ENCODE data around the gene CD8A.
"Not testable (repeated sequence)": the region's sequence is repeated elsewhere in the genome, so short reads cannot be mapped to it uniquely, and the experiment has no call there.

The CD8A gene

GRCh38 chr2:86790676-86791572 lies at the start of gene CD8A:
Gene CD8A, minus strand, starts transcription at chr2:86790913. Its CDS starts 88 bp downstream, at chr2:86790825.
- peak; percentile 26 to 29 for DNase-seq

GRCh38 chr2:86839871-86840548 lies 49.3 kb upstream of the CD8A start:
- DNase-seq, result not testable (repeated sequence)

DNA sequence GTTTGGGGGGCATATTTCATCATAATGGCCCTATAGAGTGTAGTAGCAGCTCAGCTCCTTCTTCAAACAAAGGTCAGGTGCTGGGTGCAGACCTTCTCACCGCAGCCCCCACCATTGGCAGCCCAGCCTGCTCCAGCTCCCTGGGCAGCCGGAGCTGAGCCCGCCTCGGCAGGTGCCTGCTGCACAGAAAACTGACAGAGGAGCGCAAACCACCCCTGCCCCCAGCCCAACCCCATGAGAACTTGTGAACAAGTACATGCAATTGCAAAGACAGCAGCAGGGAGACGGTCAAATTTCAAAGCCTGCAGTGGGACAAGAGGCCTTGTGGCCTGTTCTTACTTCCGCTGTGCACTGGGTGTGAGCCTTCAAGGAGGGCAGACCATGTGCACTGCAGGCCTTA lies 48.7 kb upstream of the CD8A start:
- DNase-seq, result not testable (repeated sequence)

GRCh38 chr2:86837714-86838113 lies 47.0 kb upstream of the CD8A start:
- peak in 1 of 2 experiments; percentile 13 for DNase-seq

GRCh38 chr2:86836915-86837695 lies 46.4 kb upstream of the CD8A start:
- peak; percentile 62 to 64 for DNase-seq

GRCh38 chr2:86835548-86835889 lies 44.8 kb upstream of the CD8A start:
- DNase-seq, result not testable (repeated sequence)

GRCh38 chr2:86833315-86833714 lies 42.6 kb upstream of the CD8A start:
- no peak for DNase-seq

DNA sequence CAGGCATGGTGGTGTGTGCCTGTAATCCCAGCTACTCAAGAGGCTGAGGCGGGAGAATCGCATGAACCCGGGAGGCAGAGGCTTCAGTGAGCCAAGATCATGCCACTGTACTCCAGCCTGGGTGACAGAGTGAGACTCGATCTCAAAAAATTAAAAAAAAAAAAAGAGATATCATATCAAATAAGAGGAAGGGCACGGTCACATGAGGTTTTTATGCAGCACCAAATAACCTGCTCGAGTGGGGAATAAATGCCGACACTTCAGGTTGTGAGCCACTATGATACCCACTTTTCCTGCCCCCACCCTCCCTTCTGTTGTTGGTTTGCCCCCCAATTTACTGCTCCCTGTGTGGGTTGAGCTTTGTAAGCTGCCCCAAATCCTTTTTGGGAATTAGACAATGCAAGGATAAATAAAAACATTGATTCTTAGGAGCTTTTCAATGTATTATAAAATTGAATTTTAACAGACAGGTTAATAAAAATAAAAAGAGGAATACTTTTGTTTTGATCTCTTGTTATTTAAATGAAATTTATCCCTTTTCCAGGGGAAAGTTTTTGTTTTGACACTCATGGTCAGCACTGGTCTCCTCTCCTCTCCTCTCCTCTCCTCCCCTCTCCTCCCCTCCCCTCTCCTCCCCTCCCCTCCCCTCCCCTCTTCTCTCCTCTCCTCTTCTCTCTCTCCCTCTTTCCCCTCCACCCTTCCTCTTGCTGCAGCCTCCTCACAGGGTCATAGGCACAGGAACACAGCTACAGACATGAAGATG lies 41.8 kb upstream of the CD8A start:
- DNase-seq, result no peak

DNA sequence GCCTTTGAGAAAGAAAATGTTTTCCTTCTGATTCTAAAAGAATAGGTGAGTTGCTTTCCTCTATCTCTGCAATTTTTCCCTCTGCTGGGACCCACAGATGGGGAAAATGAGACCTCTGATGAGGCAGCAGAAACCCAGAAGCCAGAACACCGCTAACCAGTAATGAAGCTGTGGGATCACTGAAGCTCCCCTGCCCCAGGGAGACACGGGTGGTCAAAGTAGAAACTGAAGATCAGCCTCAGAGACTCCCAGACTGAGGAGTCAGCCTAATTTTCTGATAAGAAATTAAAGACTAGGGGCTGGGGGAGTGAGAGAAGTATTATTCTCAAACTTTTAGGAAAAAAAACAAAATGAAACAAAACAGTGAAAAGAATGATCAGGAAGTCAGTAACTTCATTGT lies 40.8 kb upstream of the CD8A start:
- DNase-seq, result no peak

DNA sequence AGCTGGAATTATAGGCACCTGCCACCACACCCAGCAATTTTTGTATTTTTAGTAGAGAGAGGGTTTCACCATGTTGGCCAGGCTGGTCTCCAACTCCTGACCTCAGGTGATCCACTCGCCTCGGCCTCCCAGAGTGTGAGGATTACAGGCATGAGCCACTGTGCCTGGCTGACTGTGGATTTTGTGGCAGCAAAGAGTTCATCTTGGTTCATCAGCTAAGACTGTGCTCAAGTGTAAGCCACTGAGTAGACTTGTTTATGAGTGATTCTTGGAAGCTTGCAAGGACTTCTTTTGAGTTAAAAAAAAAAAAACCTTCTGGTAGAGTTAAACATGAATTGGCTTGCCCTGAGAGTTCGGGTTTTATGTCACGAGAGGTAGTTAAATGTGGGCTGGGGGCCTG lies 36.2 kb upstream of the CD8A start:
- DNase-seq, result no peak

- DNase-seq, result no peak
Measured at GRCh38 chr2:86825693-86826381, 35.1 kb upstream of the CD8A start.

- DNase-seq, result no peak
Measured at GRCh38 chr2:86825036-86825692, 34.5 kb upstream of the CD8A start.

GRCh38 chr2:86822668-86823345 lies 32.1 kb upstream of the CD8A start:
- no peak for DNase-seq

DNA sequence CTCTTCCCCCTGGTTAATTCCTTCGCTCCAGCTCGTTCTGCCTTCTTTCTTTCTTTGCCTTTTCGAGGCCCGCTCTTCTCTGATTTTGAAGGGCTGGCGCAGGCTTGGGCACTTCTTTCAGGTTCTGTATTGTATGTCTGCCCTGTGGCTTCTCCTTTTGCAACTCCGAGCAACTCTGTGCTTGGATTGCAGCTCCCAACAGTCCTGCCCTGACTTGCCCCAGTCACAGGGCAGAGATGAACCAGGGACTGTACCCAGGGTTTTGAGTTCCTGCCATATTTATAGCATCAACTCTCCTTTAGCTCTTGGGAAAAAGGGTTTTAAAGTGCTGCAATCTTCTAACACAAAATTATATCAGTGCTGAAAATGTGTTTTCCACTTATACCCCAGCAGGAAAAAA lies 31.1 kb upstream of the CD8A start:
- no peak for DNase-seq

DNA sequence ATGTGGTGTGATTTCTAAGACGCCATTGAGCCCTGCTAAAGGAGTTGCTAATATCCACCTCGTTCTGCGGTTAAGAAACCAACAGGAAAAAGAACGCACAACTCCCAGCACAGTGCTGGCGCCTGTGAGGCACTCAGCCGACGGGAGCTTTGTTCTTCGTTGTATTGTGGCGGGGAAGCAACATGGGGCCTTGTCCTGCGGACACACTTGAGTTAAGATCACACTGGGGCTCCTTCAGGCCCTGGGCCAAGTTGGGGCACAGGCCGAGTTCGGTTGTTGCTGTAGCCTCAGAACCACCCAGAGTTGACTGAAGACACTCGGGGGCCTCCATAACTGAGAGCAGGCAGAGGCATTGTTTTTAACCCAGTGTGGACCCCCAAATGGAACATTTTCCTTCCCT lies 30.6 kb upstream of the CD8A start:
- no peak for DNase-seq

DNA sequence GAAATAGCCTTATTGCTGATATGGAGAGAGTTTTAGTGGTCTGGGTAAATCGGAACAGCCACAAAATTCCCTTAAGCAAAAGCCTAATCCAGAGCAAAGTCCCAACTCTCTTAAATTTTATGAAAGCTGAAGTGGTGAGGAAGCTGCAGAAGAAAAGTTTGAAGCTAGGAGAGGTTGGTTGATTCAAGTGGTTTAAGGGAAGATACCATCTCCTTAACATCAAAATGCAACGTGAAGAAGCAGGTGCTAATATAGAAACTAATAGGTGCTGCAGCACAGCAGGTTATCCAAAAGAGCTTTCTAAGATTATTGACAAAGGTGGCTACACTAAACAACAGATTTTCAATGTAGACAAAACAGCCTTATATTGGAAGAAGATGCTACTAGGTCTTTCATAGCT lies 28.2 kb upstream of the CD8A start:
- no peak for DNase-seq

GRCh38 chr2:86818114-86818801 lies 27.5 kb upstream of the CD8A start:
- DNase-seq, result no peak

- DNase-seq, result no peak
Measured at GRCh38 chr2:86815611-86816010, 24.9 kb upstream of the CD8A start.

DNA sequence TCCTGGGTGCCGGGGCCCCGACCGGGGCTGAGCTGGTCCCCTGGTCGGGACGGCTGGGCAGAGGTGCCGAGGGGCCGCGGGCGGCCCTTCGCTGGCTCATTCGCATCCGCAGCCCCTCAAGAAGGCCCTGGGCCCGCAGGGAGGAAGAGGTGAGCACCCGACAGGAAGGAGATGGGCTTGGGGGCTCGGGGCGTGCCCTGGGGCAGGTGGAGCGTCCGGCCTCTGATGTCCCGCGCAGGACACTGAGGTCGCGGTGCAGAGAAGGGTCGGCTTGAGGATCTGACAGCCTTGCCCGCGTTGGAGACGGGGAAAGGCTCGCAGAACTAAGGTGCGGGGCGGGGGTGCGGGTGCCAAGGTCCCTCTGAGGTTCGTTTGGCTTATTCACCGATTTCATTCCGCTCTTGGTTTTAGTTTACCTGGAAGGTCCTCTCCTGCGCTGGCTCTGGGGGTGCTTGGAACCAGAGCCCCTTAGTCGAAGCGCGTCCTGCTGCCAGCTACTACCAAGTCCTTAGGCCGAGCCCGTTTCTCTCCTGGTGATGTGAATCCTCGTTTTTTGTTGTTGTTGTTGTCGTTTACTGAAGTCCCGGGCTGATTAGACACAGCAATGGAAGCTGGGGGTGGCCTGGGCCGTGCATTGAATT lies 18.9 kb upstream of the CD8A start:
- DNase-seq, result no peak

Data from Kasumi-1 (cell line).